Middle frontal gyrus (tissue), 1 donor: Measurements from ENCODE around the gene TEX38.
"Not testable (repeated sequence)": the region's sequence is repeated elsewhere in the genome, so short reads cannot be mapped to it uniquely, and the experiment has no call there.

Source experiments
- DNase-seq: peaks from one replicate; pipeline ENCODE4 v3.0.0-alpha.2; 2015; ENCODE audit warnings: low spot score; ENCODE audit errors: extremely low spot score

The TEX38 gene

DNA sequence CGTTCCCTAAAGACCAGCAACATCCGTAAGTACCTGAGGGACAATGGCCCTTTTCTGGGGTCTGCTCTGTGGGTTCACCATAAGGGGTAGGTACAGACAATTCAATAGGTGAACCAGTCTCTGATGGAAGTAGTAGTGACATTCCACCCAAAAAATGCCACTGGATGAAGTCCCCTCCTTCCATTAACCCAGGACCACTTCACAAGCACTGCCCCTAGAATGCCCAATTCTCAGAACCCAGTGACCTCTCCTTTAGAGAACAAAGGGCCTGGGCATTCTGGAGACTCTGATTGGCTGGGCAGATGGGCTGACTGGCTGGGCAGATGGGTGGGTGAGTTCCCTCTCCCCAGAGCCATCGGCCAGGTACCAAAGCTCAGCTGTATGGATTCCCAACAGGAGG, at the start of gene TEX38:
Gene TEX38, plus strand, starts transcription at position 301 of the 400 bp plus-strand sequence. Its CDS starts 81 bp downstream, at position 382.
- no peak for DNase-seq

DNA sequence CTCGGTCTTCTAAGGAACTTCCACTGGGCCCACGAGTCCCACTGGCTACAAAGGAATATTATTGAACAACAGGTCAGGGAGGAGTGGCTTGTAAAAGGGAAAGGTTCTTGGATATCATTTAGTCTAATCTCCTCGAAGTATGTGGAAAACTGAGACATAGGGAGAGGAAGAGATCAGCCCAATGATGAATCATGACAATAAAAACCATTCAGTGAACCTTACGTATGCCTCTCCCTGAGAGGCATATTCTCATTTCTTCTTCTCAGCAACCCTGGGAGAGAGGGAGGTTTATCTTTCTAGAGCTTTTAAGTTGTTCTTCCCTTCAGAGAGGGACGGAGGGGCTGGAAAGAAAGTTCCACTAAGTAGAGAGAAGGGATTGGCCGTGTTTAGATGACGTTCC, 49.7 kb upstream of the TEX38 start:
- DNase-seq: no peak

GRCh38 chr1:46622344-46622743, 49.3 kb upstream of the TEX38 start:
- no peak for DNase-seq

GRCh38 chr1:46623743-46624644, 47.7 kb upstream of the TEX38 start:
- DNase-seq: no peak

GRCh38 chr1:46630719-46631118, 40.9 kb upstream of the TEX38 start:
- no peak for DNase-seq

DNA sequence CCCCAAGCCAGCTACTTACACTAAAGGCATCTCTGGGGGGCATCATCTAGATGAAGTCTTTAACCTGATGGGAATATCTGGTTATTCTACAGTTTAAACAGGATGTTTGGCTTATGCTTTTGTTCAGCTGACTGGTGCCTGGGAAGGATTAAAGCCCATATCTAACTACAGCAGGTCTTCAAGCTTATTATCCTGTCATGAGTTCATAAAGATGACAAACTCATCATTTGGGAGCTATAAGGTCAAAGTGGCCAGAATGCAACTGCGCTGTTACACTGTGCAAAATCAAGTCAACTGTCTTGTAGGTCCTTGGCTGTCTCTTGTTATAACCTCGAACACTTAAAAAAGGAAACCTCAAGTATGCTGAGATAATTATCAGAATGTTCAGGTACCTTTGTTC, 36.4 kb upstream of the TEX38 start:
- no peak for DNase-seq

GRCh38 chr1:46637444-46638083, 34.1 kb upstream of the TEX38 start:
- DNase-seq: no peak

- DNase-seq: no peak
These were observed 32.7 kb upstream of the TEX38 start for GRCh38 chr1:46638921-46639320.

DNA sequence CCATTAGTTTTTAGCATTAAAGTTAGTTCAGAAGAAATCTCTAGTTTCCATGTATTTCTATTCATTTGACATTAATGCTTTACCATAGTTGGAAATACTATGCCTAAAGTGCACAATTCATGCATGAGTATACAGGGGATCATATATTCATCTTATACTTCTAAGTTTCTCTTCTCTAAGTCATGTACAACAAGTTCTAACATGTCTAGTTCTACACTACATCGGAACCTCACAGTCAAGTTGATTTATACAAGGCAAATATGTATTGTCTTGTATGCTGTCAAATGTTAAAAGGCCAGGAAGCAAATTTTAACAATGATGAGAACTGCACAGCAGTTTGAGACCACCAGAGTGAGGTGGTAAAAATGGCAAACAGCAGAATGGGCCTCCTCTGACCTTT, 32.1 kb upstream of the TEX38 start:
- no peak for DNase-seq

DNA sequence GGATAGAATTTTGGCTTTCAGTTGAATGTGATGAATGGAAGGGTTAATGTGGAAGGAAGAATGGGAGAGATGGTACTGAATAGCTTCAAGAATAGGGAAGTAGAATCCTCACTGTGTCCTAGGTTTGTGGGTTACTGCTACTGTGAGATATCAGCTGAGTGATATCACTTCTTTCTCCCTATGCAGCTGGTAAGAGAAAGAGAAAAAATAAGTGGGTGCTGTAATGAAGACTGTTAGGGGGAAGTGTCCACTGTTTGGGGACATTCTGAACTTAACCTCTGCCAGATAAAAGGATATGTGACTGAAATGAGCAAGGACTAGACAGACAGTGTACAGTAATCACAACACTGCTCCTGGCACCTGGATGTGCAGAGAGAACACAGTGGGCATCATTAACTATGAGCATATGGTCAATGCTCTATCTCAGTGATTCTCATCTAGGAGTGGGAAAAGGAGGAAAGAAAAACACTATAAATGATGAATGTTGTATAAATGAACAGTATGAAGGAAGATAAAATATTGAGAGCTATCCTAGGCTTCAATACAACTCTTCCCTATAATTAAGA, 29.5 kb upstream of the TEX38 start:
- DNase-seq: no peak

DNA sequence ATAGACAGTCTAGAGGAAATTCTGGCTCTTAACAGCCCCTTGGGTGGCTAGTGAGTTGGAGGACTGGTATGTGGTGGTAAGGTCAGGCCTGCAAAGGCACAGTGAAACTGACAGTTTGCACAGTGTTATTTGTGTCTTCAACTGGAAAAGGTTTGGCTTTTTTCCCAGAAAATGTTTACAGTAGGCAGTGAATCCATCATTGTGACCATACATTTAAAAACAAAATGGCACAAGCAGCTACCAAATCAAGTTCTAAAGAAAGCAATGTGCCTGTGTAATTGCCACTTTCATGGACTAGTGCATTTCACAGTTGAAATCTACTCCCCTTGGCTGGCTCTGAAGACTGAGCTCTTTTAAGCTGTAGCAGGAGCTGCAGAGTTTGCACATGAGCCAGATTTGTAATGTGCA, 28.3 kb upstream of the TEX38 start:
- peak; percentile 3 for DNase-seq

DNA sequence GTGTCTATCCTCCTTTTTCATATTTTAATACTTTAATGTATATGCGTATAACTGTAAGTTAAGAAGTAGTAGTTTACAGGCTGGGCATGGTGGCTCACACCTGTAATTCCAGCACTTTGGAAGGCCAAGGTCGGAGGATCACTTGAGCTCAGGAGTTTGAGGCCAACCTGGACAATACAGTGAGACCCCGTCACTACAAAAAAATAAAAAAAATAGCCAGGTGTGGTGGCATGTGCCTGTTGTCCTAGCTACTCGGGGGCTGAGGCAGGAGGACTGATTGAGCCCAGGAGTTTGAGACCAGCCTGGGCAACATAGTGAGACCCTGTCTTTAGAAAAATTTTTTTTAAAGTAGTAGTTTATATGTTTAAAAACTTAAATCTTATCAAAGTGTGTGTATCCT, 25.8 kb upstream of the TEX38 start:
- no peak for DNase-seq

GRCh38 chr1:46646331-46646730, 25.3 kb upstream of the TEX38 start:
- DNase-seq: no peak

- DNase-seq: no peak
These were observed 24.8 kb upstream of the TEX38 start for GRCh38 chr1:46646844-46647243.

GRCh38 chr1:46647611-46648010, 24.0 kb upstream of the TEX38 start:
- DNase-seq: no peak

DNA sequence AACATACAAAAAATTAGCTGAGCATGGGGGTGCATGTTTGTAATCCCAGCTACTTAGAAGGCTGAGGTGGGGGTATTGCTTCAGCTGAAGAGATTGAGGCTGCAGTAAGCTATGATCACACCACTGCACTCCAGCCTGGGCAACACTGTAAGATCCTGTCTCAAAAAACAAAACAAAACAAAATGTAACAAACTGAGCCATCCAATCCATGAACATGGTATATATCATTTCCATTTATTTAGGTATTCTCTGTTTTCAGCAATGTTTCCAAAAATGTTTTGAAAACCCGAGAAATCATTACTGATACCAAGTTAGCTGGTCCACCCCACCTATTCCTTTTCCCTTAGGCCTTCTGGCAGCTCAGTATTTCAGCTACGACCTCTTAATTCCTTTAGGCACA, 21.9 kb upstream of the TEX38 start:
- DNase-seq: no peak

DNA sequence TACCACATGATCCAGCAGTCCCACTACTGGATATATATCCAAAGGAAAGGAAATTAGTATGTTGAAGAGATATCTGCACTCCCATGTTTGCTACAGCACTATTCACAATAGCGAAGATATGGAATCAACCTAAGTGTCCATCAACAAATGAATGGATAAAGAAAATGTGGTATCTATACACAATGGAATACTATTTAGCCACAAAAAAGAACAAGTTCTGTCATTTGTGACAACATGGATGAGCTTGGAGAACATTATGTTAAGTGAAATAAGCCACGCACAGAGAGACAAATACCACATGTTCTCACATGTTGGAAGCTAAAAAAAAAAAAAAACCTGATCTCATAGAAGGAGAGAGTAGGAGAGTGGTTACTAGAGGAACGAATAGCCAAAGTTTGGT, 21.2 kb upstream of the TEX38 start:
- DNase-seq: no peak

- DNase-seq: not testable (repeated sequence)
These were observed 20.5 kb upstream of the TEX38 start for GRCh38 chr1:46651152-46651551.

DNA sequence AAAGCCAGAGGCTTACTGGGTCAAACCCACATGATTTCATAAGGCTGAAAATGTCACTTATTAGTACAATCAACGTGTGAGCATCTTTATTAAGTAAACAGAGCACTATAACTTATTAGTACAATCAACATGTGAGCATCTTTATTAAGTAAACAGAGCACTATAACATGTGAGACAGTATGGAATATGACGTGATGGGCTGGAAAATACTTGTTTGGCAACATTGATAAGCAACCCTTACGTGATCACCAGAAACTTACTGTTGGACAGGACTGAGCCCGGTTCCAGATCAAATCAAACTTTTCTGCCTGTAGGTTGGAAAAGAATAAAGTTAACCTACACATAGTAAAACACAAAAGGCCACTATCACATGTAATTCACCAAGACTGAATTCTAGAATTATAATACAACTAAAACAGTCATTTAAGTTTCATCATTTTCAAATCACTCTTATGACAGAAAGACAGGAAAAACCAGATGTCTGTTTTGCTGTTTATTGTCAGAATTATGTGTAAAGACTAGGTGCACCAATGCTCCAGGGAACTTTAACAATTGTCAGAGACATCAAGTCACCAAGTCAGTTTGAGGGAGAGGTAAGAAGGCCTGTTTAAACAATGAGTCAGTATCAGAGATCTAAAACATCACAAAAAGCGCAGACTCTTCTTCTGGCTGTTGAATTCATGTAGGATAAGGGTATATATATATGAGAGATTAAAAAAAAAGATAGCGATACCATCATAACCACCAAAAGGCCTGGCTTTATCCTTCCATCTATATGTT, 19.1 kb upstream of the TEX38 start:
- no peak for DNase-seq

DNA sequence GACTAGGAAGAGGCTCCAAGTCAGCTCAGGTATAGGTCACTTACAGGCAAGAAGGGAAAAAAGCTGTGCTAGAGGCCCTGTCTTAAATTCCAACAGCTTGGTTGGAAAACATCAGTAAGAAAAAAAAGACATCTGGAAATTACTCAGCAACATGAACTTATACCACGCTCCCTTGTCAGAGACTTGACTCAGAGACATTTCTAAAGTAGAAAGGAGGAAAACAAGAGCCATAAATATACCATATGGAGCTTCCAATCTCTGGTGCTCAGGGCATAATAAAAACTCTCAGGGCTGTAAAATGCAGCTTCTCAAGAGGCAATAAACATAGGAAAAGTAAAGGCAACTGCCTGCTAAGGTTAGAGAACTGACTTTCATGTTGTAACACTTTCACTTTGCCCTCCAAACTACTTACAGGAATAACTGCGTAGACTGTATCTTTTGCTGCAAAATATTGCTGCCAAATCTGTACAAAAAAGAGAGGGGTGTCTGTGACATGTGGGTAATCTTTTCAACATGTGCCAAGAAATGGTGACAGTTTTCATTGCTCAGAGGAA, 18.2 kb upstream of the TEX38 start:
- DNase-seq: no peak

- no peak for DNase-seq
These were observed 17.6 kb upstream of the TEX38 start for GRCh38 chr1:46654012-46654411.
